Mesenchymal stem cell (in vitro differentiated cells and primary cell): Measurements from ENCODE around the gene APOLD1. TPM values are rescaled to one million over a fixed set of nuclear protein-coding genes. Genes with fewer than 3 reads are reported as not detected.

ENCODE experiments used
- small RNA-seq: library from polyadenylated mRNA; stranded (forward); fragments of <200 nt; extraction: miRNeasy Mini kit (QIAGEN cat#:217004); gene quantifications from one replicate; pipeline ENCODE3, GENCODE V24; 2013; ENCODE audit warnings: low read depth

APOLD1 gene

Small RNAs within 50 kb of the gene (small RNA-seq; reads per million reads assigned to genes)
- gene AC007215.1 (not detected), gene MIR613 (not detected)
